GM12878 (cell line): Measurements from ENCODE around the gene SRSF7. TPM values are rescaled to one million over a fixed set of nuclear protein-coding genes. Genes with fewer than 3 reads are reported as not detected.

ENCODE experiments used
- ATAC-seq: fragments of 200-7000 bp; cut with Tn5 transposase; 3 replicates; pipeline ENCODE4 v1.9.1; 2020; ENCODE audit warnings: mild to moderate bottlenecking, moderate library complexity
- BruUV-seq: library from RNA; stranded (reverse); fragments of 400-500 nt; replicated peaks from 2 replicates; lab custom pipeline; 2021; lab: Mats Ljungman, UMichigan
- CTCF ChIA-PET: fragments of 300-600 bp; sonication (Branson Sonifier 250); formaldehyde crosslinking; extraction: SDS; loops from one replicate; lab custom pipeline; 2021; ENCODE audit warnings: inconsistent platforms; lab: Yijun Ruan, JAX
- POLR2A ChIA-PET: fragments of 350-600 bp; formaldehyde crosslinking; extraction: SDS; loops from one replicate; lab custom pipeline; 2021; ENCODE audit warnings: inconsistent platforms; lab: Charles Lee
- RAD21 ChIA-PET: fragments of 300-600 bp; sonication (Branson Sonifier 250); formaldehyde crosslinking; loops from one replicate; lab custom pipeline; 2023; ENCODE audit warnings: antibody characterized with exemption; ENCODE audit not compliant: unreplicated experiment; lab: Charles Lee
- SMC1A ChIA-PET: fragments of 300-600 bp; sonication (Branson Sonifier 250); formaldehyde crosslinking; loops from one replicate; lab custom pipeline; 2023; ENCODE audit not compliant: unreplicated experiment, uncharacterized antibody; lab: Charles Lee
- DNase-seq: peaks from one replicate; pipeline ENCODE4 v3.0.0-alpha.2; 2011; ENCODE audit warnings: low read depth, low spot score
- FAIRE-seq: peaks from 3 replicates; lab custom pipeline; 2011; peaks lifted over from hg19 to GRCh38; lab: Jason Lieb, UNC
- H2AFZ ChIP-seq: 2 replicates; pipeline ENCODE4 v1.6.0; 2011; ENCODE audit warnings: low read depth, low read length, control low read depth; ENCODE audit not compliant: control insufficient read depth
- H3K27ac ChIP-seq: 2 replicates; pipeline ENCODE4 v1.5.1; 2011; ENCODE audit warnings: control low read depth; ENCODE audit not compliant: control insufficient read depth, insufficient read depth
- H3K27me3 ChIP-seq, 2 experiments: replicated peaks in 1 of 2; 2 replicates each; pipeline versions ENCODE4 v1.6.0 to v1.6.1; 2011; ENCODE audit warnings: low read length in 1 of 2; ENCODE audit not compliant: control insufficient read depth in 2 of 2, insufficient read depth in 2 of 2
- H3K36me3 ChIP-seq, 2 experiments: 2 replicates each; pipeline ENCODE4 v1.5.1; 2011; ENCODE audit warnings: low read length in 1 of 2; ENCODE audit not compliant: control insufficient read depth in 2 of 2, insufficient read depth in 2 of 2
- H3K4me1 ChIP-seq: 2 replicates; pipeline ENCODE4 v1.6.1; 2011; ENCODE audit warnings: mild to moderate bottlenecking, low read length, moderate library complexity, mixed read lengths; ENCODE audit not compliant: control insufficient read depth, insufficient read depth
- H3K4me2 ChIP-seq: 2 replicates; pipeline ENCODE4 v1.6.0; 2011; ENCODE audit warnings: control low read depth; ENCODE audit not compliant: control insufficient read depth, insufficient read depth
- H3K4me3 ChIP-seq: fragments of 200-600 bp; sonication (generic); 2 replicates; pipeline ENCODE4 v1.5.1; 2016
- H3K79me2 ChIP-seq: 2 replicates; pipeline ENCODE4 v1.6.0; 2011; ENCODE audit warnings: low read length; ENCODE audit not compliant: control insufficient read depth, insufficient read depth
- H3K9ac ChIP-seq: 2 replicates; pipeline ENCODE4 v1.8.0; 2011; ENCODE audit warnings: low read length, control low read depth, mixed read lengths; ENCODE audit not compliant: control insufficient read depth, insufficient read depth
- H3K9me3 ChIP-seq: replicated peaks from 3 replicates; pipeline ENCODE4 v1.5.1; 2011; ENCODE audit warnings: mild to moderate bottlenecking, low read length; ENCODE audit not compliant: control insufficient read depth, insufficient read depth
- H4K20me1 ChIP-seq: 2 replicates; pipeline ENCODE4 v1.6.0; 2011; ENCODE audit not compliant: control insufficient read depth, insufficient read depth
- BACH1 ChIP-seq: fragments of 450-650 bp; IDR thresholded peaks from 2 replicates; pipeline ENCODE4 v1.6.1; 2017; ENCODE audit warnings: mild to moderate bottlenecking, borderline replicate concordance
- CEBPB ChIP-seq, 2 experiments: fragments of 150-350 bp in 1 of 2; IDR thresholded peaks; 2 replicates each; pipeline ENCODE4 v1.6.1; 2012 to 2014; ENCODE audit warnings: low read depth in 2 of 2, low read length in 2 of 2, borderline replicate concordance in 1 of 2, inconsistent platforms in 1 of 2
- EED ChIP-seq: sonication (generic); IDR thresholded peaks from 2 replicates; pipeline ENCODE4 v1.6.1; 2016; ENCODE audit warnings: antibody characterized with exemption, low read depth
- ETV6 ChIP-seq, 2 experiments: fragments of 450-650 bp in 1 of 2; IDR thresholded peaks in 1 of 2; conservative IDR thresholded peaks in 1 of 2; 2 replicates each; pipeline ENCODE4 v1.6.1; 2014; ENCODE audit warnings: antibody characterized with exemption in 1 of 2, borderline replicate concordance in 1 of 2, low read depth in 1 of 2, mild to moderate bottlenecking in 1 of 2, moderate library complexity in 1 of 2
- MTA2 ChIP-seq: fragments of 450-650 bp; IDR thresholded peaks from 2 replicates; pipeline ENCODE4 v1.6.1; 2016; ENCODE audit warnings: low read depth, mild to moderate bottlenecking, moderate library complexity
- MXI1 ChIP-seq: fragments of 150-350 bp; IDR thresholded peaks from 2 replicates; pipeline ENCODE4 v1.6.1; 2011; ENCODE audit warnings: low read depth, mild to moderate bottlenecking, inconsistent platforms, low read length, improper control_type of control experiment
- NBN ChIP-seq: fragments of 450-650 bp; IDR thresholded peaks from 2 replicates; pipeline ENCODE4 v1.6.1; 2016
- POLR2A ChIP-seq: IDR thresholded peaks from 2 replicates; pipeline ENCODE4 v1.6.1; 2011; ENCODE audit warnings: low read depth, mild to moderate bottlenecking, low read length
- POLR2AphosphoS5 ChIP-seq: IDR thresholded peaks from 2 replicates; pipeline ENCODE4 v1.6.1; 2011; ENCODE audit warnings: mild to moderate bottlenecking, low read length, inconsistent platforms
- RBBP5 ChIP-seq: fragments of 200-600 bp; sonication (generic); conservative IDR thresholded peaks from 2 replicates; pipeline ENCODE4 v1.6.1; 2016
- SIN3A ChIP-seq: IDR thresholded peaks from 2 replicates; pipeline ENCODE4 v1.6.1; 2012; ENCODE audit warnings: low read depth, low read length, improper control_type of control experiment
- SMAD5 ChIP-seq: IDR thresholded peaks from 2 replicates; pipeline ENCODE4 v1.6.1; 2016; ENCODE audit warnings: antibody characterized with exemption, low read depth
- SREBF2 ChIP-seq: IDR thresholded peaks from 2 replicates; pipeline ENCODE4 v1.6.1; 2012; ENCODE audit warnings: mild to moderate bottlenecking, low read length
- YBX1 ChIP-seq: fragments of 450-650 bp; IDR thresholded peaks from 2 replicates; pipeline ENCODE4 v1.6.1; 2016; ENCODE audit warnings: antibody characterized with exemption
- YY1 ChIP-seq: IDR thresholded peaks from 2 replicates; pipeline ENCODE4 v1.6.1; 2011; ENCODE audit warnings: low read depth, mild to moderate bottlenecking, low read length
- whole genome bisulfite sequencing: methylation state at CpG from one replicate; pipeline ENCODE4 v1.1.6; 2016; ENCODE audit warnings: low lambda C conversion rate; ENCODE audit not compliant: insufficient replicate concordance, insufficient coverage; ENCODE audit errors: missing lambda C conversion rate; 5-methylcytosine and 5-hydroxymethylcytosine counted together
- in situ Hi-C: fragments of 300-500 bp; cut with MboI; formaldehyde crosslinking; loops from 9 replicates; pipeline ENCODE4 v1.14.3; 2018; ENCODE audit warnings: mixed read lengths
- intact Hi-C: fragments of 100-400 bp; cut with micrococcal nuclease; formaldehyde crosslinking; loops from one replicate; pipeline ENCODE4 v1.14.2; 2022; ENCODE audit not compliant: unreplicated experiment
- polyA plus RNA-seq, 11 experiments: library from polyadenylated mRNA; depleted of rRNA in 4 of 11; unstranded in 6 of 11; stranded (reverse) in 5 of 11; fragments of >200 nt; fragmentation: Nextera tagmentation in 4 of 11; fragmentation: Illumina TruSeq in 1 of 11; extraction: Ambion mirVana in 4 of 11; extraction: Trizol in 1 of 11; gene quantifications; 1 replicate in 1 of 11; 2 replicates in 10 of 11; pipeline versions ENCODE4 v1.2.1 to v1.2.3, GENCODE V29; 2011 to 2016; ENCODE audit warnings: inconsistent platforms in 2 of 11, missing spikeins in 2 of 11, low read depth in 1 of 11
- total RNA-seq, 4 experiments: library from RNA; depleted of rRNA in 3 of 4; stranded (reverse); fragments of >200 nt in 3 of 4; fragmentation: Illumina TruSeq in 1 of 4; extraction: Trizol in 1 of 4; gene quantifications; 2 replicates each; pipeline versions ENCODE4 v1.2.1 to v1.2.3, GENCODE V29; 2013 to 2021
- TF ChIP-seq, protein P1 (sequence below): IDR thresholded peaks from 2 replicates; pipeline ENCODE4 v1.6.1; 2011; ENCODE audit warnings: borderline replicate concordance, low read depth, mild to moderate bottlenecking, moderate library complexity, low read length; ENCODE audit not compliant: insufficient read depth, poor library complexity, severe bottlenecking
- TF ChIP-seq, protein P2 (sequence below): fragments of 450-650 bp; formaldehyde crosslinking; IDR thresholded peaks from 2 replicates; pipeline ENCODE4 v1.4.0; 2020; ENCODE audit warnings: mild to moderate bottlenecking, moderate library complexity
- TF ChIP-seq, protein P3 (sequence below): fragments of 450-650 bp; IDR thresholded peaks from 2 replicates; pipeline ENCODE4 v1.6.1; 2017; ENCODE audit warnings: mild to moderate bottlenecking
- TF ChIP-seq, protein P4 (sequence below): IDR thresholded peaks from 2 replicates; pipeline ENCODE4 v1.6.1; 2011; ENCODE audit warnings: low read depth, mild to moderate bottlenecking, low read length, moderate library complexity, borderline replicate concordance; ENCODE audit errors: extremely low read depth

Gene SRSF7
- total and polyA plus RNA-seq, 10 of the 15 experiments (the other 5 are each of a cell fraction or from before 2014, with no cell fraction given): 205 to 785 (median 408) TPM

DNA sequence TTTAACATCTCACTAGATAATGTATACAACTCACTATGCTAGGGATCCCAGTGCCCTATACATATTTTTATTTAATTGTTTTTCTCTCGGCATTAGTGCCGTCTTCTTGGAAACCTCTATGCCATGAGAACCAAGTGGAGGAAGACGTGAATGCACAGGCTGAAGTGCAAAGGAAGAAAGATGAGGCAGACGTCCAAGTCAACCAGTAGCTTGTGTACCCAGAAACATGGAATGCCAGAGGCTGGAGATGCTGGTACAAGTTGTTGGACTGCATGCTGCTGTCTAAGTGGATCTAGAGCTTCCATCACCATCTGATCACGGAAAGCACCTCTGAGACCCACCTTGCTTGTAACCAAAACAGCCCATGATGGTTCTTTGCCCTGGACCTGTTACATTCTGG is 14.4 kb upstream of the SRSF7 start:
- Histone ChIP-seq H3K9ac (no peak overlapping the region), H3K9me3 (no peaks in the 10 kb centered on the region), H3K79me2 (no peaks in the 10 kb centered on the region), H4K20me1 (no peaks in the 10 kb centered on the region), H3K27ac (no peak overlapping the region), H3K4me3 (no peak overlapping the region), H3K4me1 (no peaks in the 10 kb centered on the region), H3K27me3 (no peaks in the 10 kb centered on the region), H3K36me3 (no peaks in the 10 kb centered on the region), H3K4me2 (no peak overlapping the region), H2AFZ (no peak overlapping the region)
- TF ChIP-seq SREBF2: no peak
- TF ChIP-seq POLR2A: no peak
- TF ChIP-seq MXI1: no peak
- no peak for TF ChIP-seq MTA2
- no peak for TF ChIP-seq RBBP5
- no peak for TF ChIP-seq EED
- TF ChIP-seq NBN: no peak
- TF ChIP-seq, protein P1, sequence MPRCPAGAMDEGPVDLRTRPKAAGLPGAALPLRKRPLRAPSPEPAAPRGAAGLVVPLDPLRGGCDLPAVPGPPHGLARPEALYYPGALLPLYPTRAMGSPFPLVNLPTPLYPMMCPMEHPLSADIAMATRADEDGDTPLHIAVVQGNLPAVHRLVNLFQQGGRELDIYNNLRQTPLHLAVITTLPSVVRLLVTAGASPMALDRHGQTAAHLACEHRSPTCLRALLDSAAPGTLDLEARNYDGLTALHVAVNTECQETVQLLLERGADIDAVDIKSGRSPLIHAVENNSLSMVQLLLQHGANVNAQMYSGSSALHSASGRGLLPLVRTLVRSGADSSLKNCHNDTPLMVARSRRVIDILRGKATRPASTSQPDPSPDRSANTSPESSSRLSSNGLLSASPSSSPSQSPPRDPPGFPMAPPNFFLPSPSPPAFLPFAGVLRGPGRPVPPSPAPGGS: no peak
- TF ChIP-seq YY1: no peak
- TF ChIP-seq, protein P2, sequence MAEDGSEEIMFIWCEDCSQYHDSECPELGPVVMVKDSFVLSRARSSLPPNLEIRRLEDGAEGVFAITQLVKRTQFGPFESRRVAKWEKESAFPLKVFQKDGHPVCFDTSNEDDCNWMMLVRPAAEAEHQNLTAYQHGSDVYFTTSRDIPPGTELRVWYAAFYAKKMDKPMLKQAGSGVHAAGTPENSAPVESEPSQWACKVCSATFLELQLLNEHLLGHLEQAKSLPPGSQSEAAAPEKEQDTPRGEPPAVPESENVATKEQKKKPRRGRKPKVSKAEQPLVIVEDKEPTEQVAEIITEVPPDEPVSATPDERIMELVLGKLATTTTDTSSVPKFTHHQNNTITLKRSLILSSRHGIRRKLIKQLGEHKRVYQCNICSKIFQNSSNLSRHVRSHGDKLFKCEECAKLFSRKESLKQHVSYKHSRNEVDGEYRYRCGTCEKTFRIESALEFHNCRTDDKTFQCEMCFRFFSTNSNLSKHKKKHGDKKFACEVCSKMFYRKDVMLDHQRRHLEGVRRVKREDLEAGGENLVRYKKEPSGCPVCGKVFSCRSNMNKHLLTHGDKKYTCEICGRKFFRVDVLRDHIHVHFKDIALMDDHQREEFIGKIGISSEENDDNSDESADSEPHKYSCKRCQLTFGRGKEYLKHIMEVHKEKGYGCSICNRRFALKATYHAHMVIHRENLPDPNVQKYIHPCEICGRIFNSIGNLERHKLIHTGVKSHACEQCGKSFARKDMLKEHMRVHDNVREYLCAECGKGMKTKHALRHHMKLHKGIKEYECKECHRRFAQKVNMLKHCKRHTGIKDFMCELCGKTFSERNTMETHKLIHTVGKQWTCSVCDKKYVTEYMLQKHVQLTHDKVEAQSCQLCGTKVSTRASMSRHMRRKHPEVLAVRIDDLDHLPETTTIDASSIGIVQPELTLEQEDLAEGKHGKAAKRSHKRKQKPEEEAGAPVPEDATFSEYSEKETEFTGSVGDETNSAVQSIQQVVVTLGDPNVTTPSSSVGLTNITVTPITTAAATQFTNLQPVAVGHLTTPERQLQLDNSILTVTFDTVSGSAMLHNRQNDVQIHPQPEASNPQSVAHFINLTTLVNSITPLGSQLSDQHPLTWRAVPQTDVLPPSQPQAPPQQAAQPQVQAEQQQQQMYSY: no peak
- TF ChIP-seq YBX1: no peak
- TF ChIP-seq, protein P3, sequence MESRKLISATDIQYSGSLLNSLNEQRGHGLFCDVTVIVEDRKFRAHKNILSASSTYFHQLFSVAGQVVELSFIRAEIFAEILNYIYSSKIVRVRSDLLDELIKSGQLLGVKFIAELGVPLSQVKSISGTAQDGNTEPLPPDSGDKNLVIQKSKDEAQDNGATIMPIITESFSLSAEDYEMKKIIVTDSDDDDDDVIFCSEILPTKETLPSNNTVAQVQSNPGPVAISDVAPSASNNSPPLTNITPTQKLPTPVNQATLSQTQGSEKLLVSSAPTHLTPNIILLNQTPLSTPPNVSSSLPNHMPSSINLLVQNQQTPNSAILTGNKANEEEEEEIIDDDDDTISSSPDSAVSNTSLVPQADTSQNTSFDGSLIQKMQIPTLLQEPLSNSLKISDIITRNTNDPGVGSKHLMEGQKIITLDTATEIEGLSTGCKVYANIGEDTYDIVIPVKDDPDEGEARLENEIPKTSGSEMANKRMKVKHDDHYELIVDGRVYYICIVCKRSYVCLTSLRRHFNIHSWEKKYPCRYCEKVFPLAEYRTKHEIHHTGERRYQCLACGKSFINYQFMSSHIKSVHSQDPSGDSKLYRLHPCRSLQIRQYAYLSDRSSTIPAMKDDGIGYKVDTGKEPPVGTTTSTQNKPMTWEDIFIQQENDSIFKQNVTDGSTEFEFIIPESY: no peak
- TF ChIP-seq SMAD5: no peak
- TF ChIP-seq POLR2AphosphoS5: no peak
- no peak for TF ChIP-seq BACH1
- no peak for TF ChIP-seq SIN3A
- TF ChIP-seq CEBPB (IDR thresholded peaks at IDR 0.05; ENCODE audit: borderline replicate concordance in 1 of 2, low read depth in 2 of 2, low read length in 2 of 2): no peak
- no peak for TF ChIP-seq ETV6 (conservative IDR thresholded peaks at IDR 0.05 in 1 of 2, IDR thresholded peaks at IDR 0.05 in 1 of 2; ENCODE audit: borderline replicate concordance in 1 of 2, low read depth in 1 of 2)
- TF ChIP-seq, protein P4, sequence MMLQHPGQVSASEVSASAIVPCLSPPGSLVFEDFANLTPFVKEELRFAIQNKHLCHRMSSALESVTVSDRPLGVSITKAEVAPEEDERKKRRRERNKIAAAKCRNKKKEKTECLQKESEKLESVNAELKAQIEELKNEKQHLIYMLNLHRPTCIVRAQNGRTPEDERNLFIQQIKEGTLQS: no peak
- POLR2A ChIA-PET: interaction anchor here (1.1 kb wide), 1 partner anchor 13 kb away, joined by 3 read pairs; no protein-coding TSS in a partner anchor
- RAD21 ChIA-PET: no interaction called here
- no TSS peak for BruUV-seq
- in situ Hi-C loops (no loop called here), intact Hi-C loops (no loop called here)
- DNase-seq (no peak), FAIRE-seq (no peak), ATAC-seq (no peak)
- SMC1A ChIA-PET: no interaction called here
- CTCF ChIA-PET: no interaction called here
- WGBS: 79% methylated on average over 5 of the region's 5 CpGs
